Liver (tissue), 3 donors: ENCODE data around the gene TRIO.

Experiments used
- EGR1 ChIP-seq, 2 donors: IDR thresholded peaks; 2 replicates each; pipeline ENCODE4 v1.6.1; 2016 to 2018; ENCODE audit warnings: antibody characterized with exemption in 2 of 2, low read depth in 2 of 2
- FOXA1 ChIP-seq: IDR thresholded peaks from 2 replicates; pipeline ENCODE4 v1.6.1; 2016; ENCODE audit warnings: antibody characterized with exemption
- GABPA ChIP-seq, 2 donors: IDR thresholded peaks in 1 of 2; conservative IDR thresholded peaks in 1 of 2; 2 replicates each; pipeline ENCODE4 v1.6.1; 2016; ENCODE audit warnings: antibody characterized with exemption in 2 of 2, mild to moderate bottlenecking in 1 of 2, moderate library complexity in 1 of 2
- JUND ChIP-seq, 2 donors: IDR thresholded peaks; 2 replicates each; pipeline ENCODE4 v1.6.1; 2016; ENCODE audit warnings: antibody characterized with exemption in 2 of 2
- SP1 ChIP-seq: IDR thresholded peaks from 2 replicates; pipeline ENCODE4 v1.6.1; 2018; ENCODE audit warnings: antibody characterized with exemption, mild to moderate bottlenecking
- TAF1 ChIP-seq: conservative IDR thresholded peaks from 2 replicates; pipeline ENCODE4 v1.6.1; 2016; ENCODE audit warnings: antibody characterized with exemption, mild to moderate bottlenecking
- YY1 ChIP-seq: IDR thresholded peaks from 2 replicates; pipeline ENCODE4 v1.6.1; 2016; ENCODE audit warnings: antibody characterized with exemption, mild to moderate bottlenecking
- TF ChIP-seq, protein P1 (sequence below): fragments of 150-350 bp; IDR thresholded peaks from 2 replicates; pipeline ENCODE4 v1.5.1; 2017; ENCODE audit warnings: improper control_type of control experiment, low read depth, low read length; ENCODE audit not compliant: missing input control
- TF ChIP-seq, protein P2 (sequence below): IDR thresholded peaks from 2 replicates; pipeline ENCODE4 v1.6.1; 2016; ENCODE audit warnings: antibody characterized with exemption
- TF ChIP-seq, protein P3 (sequence below): IDR thresholded peaks from 2 replicates; pipeline ENCODE4 v1.6.1; 2016; ENCODE audit warnings: antibody characterized with exemption
- donor health status: healthy.
- donor health status: healthy.

DNA sequence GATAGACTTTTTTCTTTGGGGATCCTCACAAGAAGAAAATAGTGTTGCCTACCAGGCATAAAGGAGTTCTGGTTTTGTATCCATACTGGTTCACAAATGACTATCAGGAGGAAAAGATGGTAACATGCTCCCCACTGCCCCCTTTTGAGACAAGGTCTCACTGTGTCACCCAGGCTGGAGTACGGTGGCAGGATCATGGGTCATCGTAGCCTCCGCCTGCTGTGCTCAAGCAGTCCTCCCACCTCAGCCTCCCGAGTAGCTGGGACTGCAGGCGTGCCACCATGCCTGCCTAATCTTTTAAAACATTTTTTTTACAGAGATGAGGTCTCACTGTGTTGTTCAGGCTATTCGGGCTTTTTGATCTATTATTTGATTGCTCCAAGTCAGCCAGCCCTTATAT is 99.3 kb downstream of the TRIO start:
- TF ChIP-seq JUND (IDR thresholded peaks at IDR 0.05) (no peak), SP1 (no peak), TAF1 (no peak), YY1 (no peak), GABPA (IDR thresholded peaks at IDR 0.05 in 1 of 2, conservative IDR thresholded peaks at IDR 0.05 in 1 of 2) (no peak), EGR1 (IDR thresholded peaks at IDR 0.05; ENCODE audit: low read depth in 2 of 2) (no peak), FOXA1 (no peak)
- TF ChIP-seq, protein P1, sequence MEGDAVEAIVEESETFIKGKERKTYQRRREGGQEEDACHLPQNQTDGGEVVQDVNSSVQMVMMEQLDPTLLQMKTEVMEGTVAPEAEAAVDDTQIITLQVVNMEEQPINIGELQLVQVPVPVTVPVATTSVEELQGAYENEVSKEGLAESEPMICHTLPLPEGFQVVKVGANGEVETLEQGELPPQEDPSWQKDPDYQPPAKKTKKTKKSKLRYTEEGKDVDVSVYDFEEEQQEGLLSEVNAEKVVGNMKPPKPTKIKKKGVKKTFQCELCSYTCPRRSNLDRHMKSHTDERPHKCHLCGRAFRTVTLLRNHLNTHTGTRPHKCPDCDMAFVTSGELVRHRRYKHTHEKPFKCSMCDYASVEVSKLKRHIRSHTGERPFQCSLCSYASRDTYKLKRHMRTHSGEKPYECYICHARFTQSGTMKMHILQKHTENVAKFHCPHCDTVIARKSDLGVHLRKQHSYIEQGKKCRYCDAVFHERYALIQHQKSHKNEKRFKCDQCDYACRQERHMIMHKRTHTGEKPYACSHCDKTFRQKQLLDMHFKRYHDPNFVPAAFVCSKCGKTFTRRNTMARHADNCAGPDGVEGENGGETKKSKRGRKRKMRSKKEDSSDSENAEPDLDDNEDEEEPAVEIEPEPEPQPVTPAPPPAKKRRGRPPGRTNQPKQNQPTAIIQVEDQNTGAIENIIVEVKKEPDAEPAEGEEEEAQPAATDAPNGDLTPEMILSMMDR = no peak
- TF ChIP-seq, protein P2, sequence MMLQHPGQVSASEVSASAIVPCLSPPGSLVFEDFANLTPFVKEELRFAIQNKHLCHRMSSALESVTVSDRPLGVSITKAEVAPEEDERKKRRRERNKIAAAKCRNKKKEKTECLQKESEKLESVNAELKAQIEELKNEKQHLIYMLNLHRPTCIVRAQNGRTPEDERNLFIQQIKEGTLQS = no peak
- TF ChIP-seq, protein P3, sequence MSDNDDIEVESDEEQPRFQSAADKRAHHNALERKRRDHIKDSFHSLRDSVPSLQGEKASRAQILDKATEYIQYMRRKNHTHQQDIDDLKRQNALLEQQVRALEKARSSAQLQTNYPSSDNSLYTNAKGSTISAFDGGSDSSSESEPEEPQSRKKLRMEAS = no peak
